Gastrocnemius medialis (tissue), 4 donors: ENCODE measurements around the gene PDCD1LG2. TPM values are rescaled to one million over a fixed set of nuclear protein-coding genes. Genes with fewer than 3 reads are reported as not detected.

ENCODE experiments used
- ATAC-seq, 2 donors: fragments of 150-250 bp; one replicate each; pipeline ENCODE4 v1.9.1; 2016
- DNase-seq, 2 donors: peaks; one replicate each; pipeline ENCODE4 v3.0.0-alpha.2; 2019
- H3K27ac ChIP-seq, 4 donors: fragments of 200-600 bp; sonication (generic); 1 replicate in 1 of 4; 2 replicates in 3 of 4; pipeline ENCODE4 v1.5.1; 2016 to 2018; ENCODE audit warnings: mild to moderate bottlenecking in 2 of 4, moderate library complexity in 1 of 4
- H3K27me3 ChIP-seq, 3 donors: fragments of 200-600 bp; sonication (generic) in 2 of 3; 1 replicate in 1 of 3; 2 replicates in 2 of 3; pipeline versions ENCODE4 v1.5.1 to v1.6.0; 2016 to 2019; ENCODE audit warnings: mild to moderate bottlenecking in 1 of 3, moderate library complexity in 1 of 3
- H3K36me3 ChIP-seq, 2 donors: fragments of 200-600 bp; sonication (generic) in 1 of 2; one replicate each; pipeline ENCODE4 v1.5.1; 2017 to 2018
- H3K4me1 ChIP-seq, 2 donors: fragments of 200-600 bp; sonication (generic) in 1 of 2; one replicate each; pipeline ENCODE4 v1.5.1; 2016 to 2017; ENCODE audit warnings: mild to moderate bottlenecking in 2 of 2
- H3K4me3 ChIP-seq, 4 donors: fragments of 200-600 bp; sonication (generic) in 3 of 4; 1 replicate in 1 of 4; 2 replicates in 3 of 4; pipeline ENCODE4 v1.5.1; 2016 to 2019; ENCODE audit warnings: mild to moderate bottlenecking in 2 of 4
- H3K9me3 ChIP-seq, 3 donors: fragments of 200-600 bp; sonication (generic) in 2 of 3; 1 replicate in 1 of 3; 2 replicates in 2 of 3; pipeline ENCODE4 v1.5.1; 2016 to 2019
- CTCF ChIP-seq, 5 experiments: fragments of 450-650 bp in 3 of 5; fragments of 200-600 bp in 2 of 5; sonication (generic) in 2 of 5; IDR thresholded peaks in 4 of 5; conservative IDR thresholded peaks in 1 of 5; 1 replicate in 4 of 5; 2 replicates in 1 of 5; pipeline ENCODE4 v1.5.1; 2016 to 2019; ENCODE audit warnings: antibody characterized with exemption in 5 of 5, mild to moderate bottlenecking in 3 of 5, moderate library complexity in 3 of 5
- POLR2A ChIP-seq, 2 donors: fragments of 450-650 bp; IDR thresholded peaks; one replicate each; pipeline ENCODE4 v1.6.1; 2017; ENCODE audit warnings: antibody characterized with exemption in 2 of 2, mild to moderate bottlenecking in 2 of 2, moderate library complexity in 2 of 2
- in situ Hi-C, 4 donors: fragments of 200-750 bp; cut with MboI; loops; one replicate each; pipeline versions ENCODE4 v1.15.0 to v1.8.0; 2017; ENCODE audit warnings: low sequenced_read_pairs in 4 of 4
- intact Hi-C: fragments of 100-400 bp; cut with DNase I; formaldehyde crosslinking; loops from one replicate; pipeline ENCODE4 v1.15.1; 2023; ENCODE audit warnings: low total_unique reads
- total RNA-seq, 4 donors: library from RNA; depleted of rRNA; stranded (reverse); fragments of >200 nt; gene quantifications; one replicate each; pipeline versions ENCODE4 v1.1.0 to v1.2.3, GENCODE V29; 2016

The PDCD1LG2 gene
- total RNA-seq, 4 donors from 2014 or later, result 1.4 to 2.5 (median 1.7) TPM

DNA sequence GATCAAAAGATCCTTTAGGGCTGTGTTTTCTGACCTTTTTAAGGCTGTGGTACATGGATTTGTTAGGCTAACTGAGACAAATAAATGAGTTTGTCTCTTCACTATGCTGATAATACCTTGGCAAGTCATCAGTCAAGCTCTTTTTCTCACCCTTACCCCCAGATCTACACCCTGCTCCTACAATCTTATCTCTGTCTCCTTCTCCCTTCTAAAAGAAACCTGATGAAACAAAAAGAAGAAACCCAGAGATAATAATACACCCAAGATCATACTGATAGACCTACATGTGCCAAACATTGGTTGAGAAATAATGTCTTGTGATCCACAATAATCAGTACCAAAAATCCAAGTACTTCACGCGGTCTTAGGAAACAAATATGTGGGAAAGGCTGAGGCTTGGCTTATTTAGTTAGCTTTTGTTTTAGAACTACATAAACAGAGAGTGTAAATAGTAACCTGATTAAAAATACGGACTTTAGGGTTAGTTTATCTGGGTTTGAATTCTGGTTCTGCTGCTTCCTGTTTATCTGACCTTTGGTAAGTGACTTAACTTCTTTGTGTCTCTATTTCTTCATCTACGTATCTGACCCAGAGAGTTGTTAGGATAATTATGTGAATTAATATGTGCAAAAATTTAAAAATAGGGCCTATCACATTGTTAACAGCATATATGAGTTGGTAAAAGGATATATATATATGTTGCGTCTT lies 24.8 kb upstream of the PDCD1LG2 start:
- Histone ChIP-seq H3K4me1 (no peaks in the 10 kb centered on the region), H3K27me3 (no peaks in the 10 kb centered on the region), H3K4me3 (no peak overlapping the region), H3K27ac (no peak overlapping the region), H3K36me3 (no peaks in the 10 kb centered on the region), H3K9me3 (no peaks in the 10 kb centered on the region)
- no peak for ATAC-seq
- in situ Hi-C loops (no loop called here), intact Hi-C loops (no loop called here)
- DNase-seq, result no peak
- TF ChIP-seq CTCF (IDR thresholded peaks at IDR 0.05 in 4 of 5, conservative IDR thresholded peaks at IDR 0.05 in 1 of 5) (no peak), POLR2A (IDR thresholded peaks at IDR 0.05) (no peak)

DNA sequence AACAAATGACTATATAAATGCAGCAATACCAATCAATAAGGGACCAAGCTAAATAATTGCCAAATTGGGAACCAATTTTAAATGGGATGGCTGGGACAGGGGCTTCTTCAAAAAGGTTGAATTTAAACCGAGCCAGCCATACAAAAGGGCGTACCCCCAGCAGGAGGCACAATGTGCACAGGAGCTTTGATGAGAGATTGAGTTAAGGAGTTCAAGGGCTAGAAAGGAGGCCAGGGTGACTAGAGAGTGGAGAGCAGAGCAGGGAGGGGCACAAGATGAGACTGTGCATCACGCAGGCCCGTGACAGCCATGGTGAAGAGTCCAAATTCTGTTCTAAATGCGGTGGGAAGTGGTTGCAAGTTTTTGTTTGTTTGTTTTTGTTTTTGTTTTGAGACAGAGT lies 23.3 kb upstream of the PDCD1LG2 start:
- Histone ChIP-seq H3K27ac (no peak overlapping the region), H3K4me3 (no peak overlapping the region), H3K36me3 (no peaks in the 10 kb centered on the region), H3K9me3 (no peaks in the 10 kb centered on the region), H3K4me1 (no peaks in the 10 kb centered on the region), H3K27me3 (no peaks in the 10 kb centered on the region)
- intact Hi-C loops (no loop called here), in situ Hi-C loops (no loop called here)
- no peak for TF ChIP-seq CTCF (IDR thresholded peaks at IDR 0.05 in 4 of 5, conservative IDR thresholded peaks at IDR 0.05 in 1 of 5)
- no peak for TF ChIP-seq POLR2A (IDR thresholded peaks at IDR 0.05)
- ATAC-seq, result no peak
- DNase-seq, result no peak

- in situ Hi-C loops (no loop called here), intact Hi-C loops (no loop called here)
- TF ChIP-seq CTCF (IDR thresholded peaks at IDR 0.05 in 4 of 5, conservative IDR thresholded peaks at IDR 0.05 in 1 of 5) (no peak), POLR2A (IDR thresholded peaks at IDR 0.05) (no peak)
- no peaks in the 10 kb centered on the region for H3K9me3 ChIP-seq
- H3K27ac ChIP-seq, result no peak overlapping the region
- ATAC-seq, result no peak
- peaks cover 0 to 4% of the 10 kb centered on the region in 2 donors for H3K4me1 ChIP-seq
- H3K4me3 ChIP-seq, result no peak overlapping the region
- no peaks in the 10 kb centered on the region for H3K27me3 ChIP-seq
- no peaks in the 10 kb centered on the region for H3K36me3 ChIP-seq
- no peak for DNase-seq
Observed at GRCh38 chr9:5488221-5489008, 21.9 kb upstream of the PDCD1LG2 start.

- H3K4me3 ChIP-seq, result no peak overlapping the region
- intact Hi-C loops, result no loop called here
- TF ChIP-seq POLR2A (IDR thresholded peaks at IDR 0.05) (no peak), CTCF (IDR thresholded peaks at IDR 0.05 in 4 of 5, conservative IDR thresholded peaks at IDR 0.05 in 1 of 5) (no peak)
- no peaks in the 10 kb centered on the region for H3K27me3 ChIP-seq
- no peak for ATAC-seq
- H3K27ac ChIP-seq, result no peak overlapping the region
- no peaks in the 10 kb centered on the region for H3K9me3 ChIP-seq
- in situ Hi-C loops, result no loop called here
- H3K4me1 ChIP-seq, result peaks cover 0 to 4% of the 10 kb centered on the region in 2 donors
- DNase-seq, result no peak
- H3K36me3 ChIP-seq, result no peaks in the 10 kb centered on the region
Observed at GRCh38 chr9:5489630-5490490, 20.5 kb upstream of the PDCD1LG2 start.
